GM12878 (cell line): ENCODE data around the gene LSAMP.

Experiments used
- ATF2 ChIP-seq: IDR thresholded peaks from 2 replicates; pipeline ENCODE4 v1.6.1; 2012; ENCODE audit warnings: low read length, inconsistent platforms
- CBX5 ChIP-seq: sonication (generic); IDR thresholded peaks from 2 replicates; pipeline ENCODE4 v1.6.1; 2016; ENCODE audit warnings: low read depth, moderate library complexity, mild to moderate bottlenecking, inconsistent platforms
- CTCF ChIP-seq, 3 experiments: IDR thresholded peaks in 2 of 3; conservative IDR thresholded peaks in 1 of 3; 2 replicates each; pipeline ENCODE4 v1.5.1; 2011; ENCODE audit warnings: low read depth in 3 of 3, low read length in 3 of 3, mild to moderate bottlenecking in 3 of 3, control low read depth in 2 of 3, moderate library complexity in 2 of 3, inconsistent platforms in 1 of 3, mixed read lengths in 1 of 3; ENCODE audit not compliant: control insufficient read depth in 2 of 3, insufficient read depth in 1 of 3; ENCODE audit errors: extremely low read depth in 1 of 3
- EP300 ChIP-seq, 2 experiments: fragments of 150-350 bp in 1 of 2; IDR thresholded peaks; 2 replicates each; pipeline ENCODE4 v1.6.1; 2011 to 2012; ENCODE audit warnings: low read depth in 2 of 2, low read length in 2 of 2, borderline replicate concordance in 1 of 2, improper control_type of control experiment in 1 of 2, inconsistent platforms in 1 of 2; ENCODE audit not compliant: control insufficient read depth in 1 of 2
- EZH2 ChIP-seq: IDR thresholded peaks from 2 replicates; pipeline ENCODE4 v1.6.1; 2012; ENCODE audit warnings: low read depth, mild to moderate bottlenecking, control low read depth, inconsistent platforms, low read length, borderline replicate concordance; ENCODE audit not compliant: control insufficient read depth
- NFYA ChIP-seq: IDR thresholded peaks from 2 replicates; pipeline ENCODE4 v1.6.1; 2011; ENCODE audit warnings: low read depth, mild to moderate bottlenecking, low read length, improper control_type of control experiment, borderline replicate concordance
- POLR2A ChIP-seq: IDR thresholded peaks from 2 replicates; pipeline ENCODE4 v1.6.1; 2011; ENCODE audit warnings: low read depth, mild to moderate bottlenecking, low read length
- POLR2AphosphoS5 ChIP-seq: IDR thresholded peaks from 2 replicates; pipeline ENCODE4 v1.6.1; 2011; ENCODE audit warnings: mild to moderate bottlenecking, low read length, inconsistent platforms
- RAD21 ChIP-seq: IDR thresholded peaks from 2 replicates; pipeline ENCODE4 v1.6.1; 2011; ENCODE audit warnings: mild to moderate bottlenecking, low read depth, low read length, moderate library complexity; ENCODE audit not compliant: insufficient read depth
- TAF1 ChIP-seq: IDR thresholded peaks from 2 replicates; pipeline ENCODE4 v1.6.1; 2011; ENCODE audit warnings: mild to moderate bottlenecking, low read depth, low read length, borderline replicate concordance
- TF ChIP-seq, protein P1 (sequence below): IDR thresholded peaks from 2 replicates; pipeline ENCODE4 v1.6.1; 2012; ENCODE audit warnings: low read depth, low read length, improper control_type of control experiment
- TF ChIP-seq, protein P2 (sequence below): IDR thresholded peaks from 2 replicates; pipeline ENCODE4 v1.6.1; 2011; ENCODE audit warnings: borderline replicate concordance, low read depth, mild to moderate bottlenecking, moderate library complexity, mixed read lengths, low read length; ENCODE audit not compliant: insufficient read depth; ENCODE audit errors: extremely low read length
- TF ChIP-seq, protein P3 (sequence below): fragments of 150-350 bp; IDR thresholded peaks from 2 replicates; pipeline ENCODE4 v1.6.1; 2016; ENCODE audit warnings: low read depth, low read length
- TF ChIP-seq, protein P4 (sequence below): fragments of 450-650 bp; IDR thresholded peaks from 2 replicates; pipeline ENCODE4 v1.6.1; 2018; ENCODE audit warnings: borderline replicate concordance, mild to moderate bottlenecking; ENCODE audit not compliant: partially characterized antibody

- TF ChIP-seq, protein P1, sequence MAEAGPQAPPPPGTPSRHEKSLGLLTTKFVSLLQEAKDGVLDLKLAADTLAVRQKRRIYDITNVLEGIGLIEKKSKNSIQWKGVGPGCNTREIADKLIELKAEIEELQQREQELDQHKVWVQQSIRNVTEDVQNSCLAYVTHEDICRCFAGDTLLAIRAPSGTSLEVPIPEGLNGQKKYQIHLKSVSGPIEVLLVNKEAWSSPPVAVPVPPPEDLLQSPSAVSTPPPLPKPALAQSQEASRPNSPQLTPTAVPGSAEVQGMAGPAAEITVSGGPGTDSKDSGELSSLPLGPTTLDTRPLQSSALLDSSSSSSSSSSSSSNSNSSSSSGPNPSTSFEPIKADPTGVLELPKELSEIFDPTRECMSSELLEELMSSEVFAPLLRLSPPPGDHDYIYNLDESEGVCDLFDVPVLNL = no peak
- no peak for TF ChIP-seq CTCF (IDR thresholded peaks at IDR 0.05 in 2 of 3, conservative IDR thresholded peaks at IDR 0.05 in 1 of 3; ENCODE audit: control insufficient read depth in 2 of 3, extremely low read depth in 1 of 3, insufficient read depth in 1 of 3, low read depth in 3 of 3, low read length in 3 of 3)
- TF ChIP-seq EP300 (IDR thresholded peaks at IDR 0.05; ENCODE audit: borderline replicate concordance in 1 of 2, control insufficient read depth in 1 of 2, low read depth in 2 of 2, low read length in 2 of 2) = no peak
- no peak for TF ChIP-seq EZH2
- TF ChIP-seq, protein P2, sequence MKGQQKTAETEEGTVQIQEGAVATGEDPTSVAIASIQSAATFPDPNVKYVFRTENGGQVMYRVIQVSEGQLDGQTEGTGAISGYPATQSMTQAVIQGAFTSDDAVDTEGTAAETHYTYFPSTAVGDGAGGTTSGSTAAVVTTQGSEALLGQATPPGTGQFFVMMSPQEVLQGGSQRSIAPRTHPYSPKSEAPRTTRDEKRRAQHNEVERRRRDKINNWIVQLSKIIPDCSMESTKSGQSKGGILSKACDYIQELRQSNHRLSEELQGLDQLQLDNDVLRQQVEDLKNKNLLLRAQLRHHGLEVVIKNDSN = no peak
- TF ChIP-seq POLR2AphosphoS5 = no peak
- TF ChIP-seq, protein P3, sequence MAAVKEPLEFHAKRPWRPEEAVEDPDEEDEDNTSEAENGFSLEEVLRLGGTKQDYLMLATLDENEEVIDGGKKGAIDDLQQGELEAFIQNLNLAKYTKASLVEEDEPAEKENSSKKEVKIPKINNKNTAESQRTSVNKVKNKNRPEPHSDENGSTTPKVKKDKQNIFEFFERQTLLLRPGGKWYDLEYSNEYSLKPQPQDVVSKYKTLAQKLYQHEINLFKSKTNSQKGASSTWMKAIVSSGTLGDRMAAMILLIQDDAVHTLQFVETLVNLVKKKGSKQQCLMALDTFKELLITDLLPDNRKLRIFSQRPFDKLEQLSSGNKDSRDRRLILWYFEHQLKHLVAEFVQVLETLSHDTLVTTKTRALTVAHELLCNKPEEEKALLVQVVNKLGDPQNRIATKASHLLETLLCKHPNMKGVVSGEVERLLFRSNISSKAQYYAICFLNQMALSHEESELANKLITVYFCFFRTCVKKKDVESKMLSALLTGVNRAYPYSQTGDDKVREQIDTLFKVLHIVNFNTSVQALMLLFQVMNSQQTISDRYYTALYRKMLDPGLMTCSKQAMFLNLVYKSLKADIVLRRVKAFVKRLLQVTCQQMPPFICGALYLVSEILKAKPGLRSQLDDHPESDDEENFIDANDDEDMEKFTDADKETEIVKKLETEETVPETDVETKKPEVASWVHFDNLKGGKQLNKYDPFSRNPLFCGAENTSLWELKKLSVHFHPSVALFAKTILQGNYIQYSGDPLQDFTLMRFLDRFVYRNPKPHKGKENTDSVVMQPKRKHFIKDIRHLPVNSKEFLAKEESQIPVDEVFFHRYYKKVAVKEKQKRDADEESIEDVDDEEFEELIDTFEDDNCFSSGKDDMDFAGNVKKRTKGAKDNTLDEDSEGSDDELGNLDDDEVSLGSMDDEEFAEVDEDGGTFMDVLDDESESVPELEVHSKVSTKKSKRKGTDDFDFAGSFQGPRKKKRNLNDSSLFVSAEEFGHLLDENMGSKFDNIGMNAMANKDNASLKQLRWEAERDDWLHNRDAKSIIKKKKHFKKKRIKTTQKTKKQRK = no peak
- no peak for TF ChIP-seq NFYA
- TF ChIP-seq, protein P4, sequence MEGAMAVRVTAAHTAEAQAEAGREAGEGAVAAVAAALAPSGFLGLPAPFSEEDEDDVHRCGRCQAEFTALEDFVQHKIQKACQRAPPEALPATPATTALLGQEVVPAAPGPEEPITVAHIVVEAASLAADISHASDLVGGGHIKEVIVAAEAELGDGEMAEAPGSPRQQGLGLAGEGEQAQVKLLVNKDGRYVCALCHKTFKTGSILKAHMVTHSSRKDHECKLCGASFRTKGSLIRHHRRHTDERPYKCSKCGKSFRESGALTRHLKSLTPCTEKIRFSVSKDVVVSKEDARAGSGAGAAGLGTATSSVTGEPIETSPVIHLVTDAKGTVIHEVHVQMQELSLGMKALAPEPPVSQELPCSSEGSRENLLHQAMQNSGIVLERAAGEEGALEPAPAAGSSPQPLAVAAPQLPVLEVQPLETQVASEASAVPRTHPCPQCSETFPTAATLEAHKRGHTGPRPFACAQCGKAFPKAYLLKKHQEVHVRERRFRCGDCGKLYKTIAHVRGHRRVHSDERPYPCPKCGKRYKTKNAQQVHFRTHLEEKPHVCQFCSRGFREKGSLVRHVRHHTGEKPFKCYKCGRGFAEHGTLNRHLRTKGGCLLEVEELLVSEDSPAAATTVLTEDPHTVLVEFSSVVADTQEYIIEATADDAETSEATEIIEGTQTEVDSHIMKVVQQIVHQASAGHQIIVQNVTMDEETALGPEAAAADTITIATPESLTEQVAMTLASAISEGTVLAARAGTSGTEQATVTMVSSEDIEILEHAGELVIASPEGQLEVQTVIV = no peak
- TF ChIP-seq CBX5 = no peak
- no peak for TF ChIP-seq POLR2A
- no peak for TF ChIP-seq ATF2
- no peak for TF ChIP-seq TAF1
- TF ChIP-seq RAD21 = no peak
Observed at GRCh38 chr3:116240261-116240660, 205.0 kb downstream of the LSAMP start.
